Activated CD4-positive, alpha-beta memory T cell treated with anti-CD3 and anti-CD28 coated beads for 36 hours (primary cell): ENCODE results near the gene WDR1. TPM values are rescaled to one million over a fixed set of nuclear protein-coding genes. Genes with fewer than 3 reads are reported as not detected.

Experiments
- CTCF ChIA-PET: fragments of 350-600 bp; sonication (Branson Sonifier 250); formaldehyde crosslinking; loops from one replicate; lab custom pipeline; 2021; ENCODE audit warnings: antibody characterized with exemption, inconsistent platforms; lab: Charles Lee
- POLR2A ChIA-PET: fragments of 350-600 bp; sonication (Branson Sonifier 250); formaldehyde crosslinking; loops from one replicate; lab custom pipeline; 2021; ENCODE audit warnings: antibody characterized with exemption; lab: Charles Lee
- DNase-seq: peaks from one replicate; pipeline ENCODE4 v3.0.0-alpha.2; 2020
- H3K27ac Mint-ChIP-seq: one replicate; pipeline ENCODE4 v1.8.0; 2021; ENCODE audit warnings: mixed read lengths
- H3K27me3 Mint-ChIP-seq: one replicate; pipeline ENCODE4 v1.8.0; 2021; ENCODE audit warnings: mixed read lengths
- H3K36me3 Mint-ChIP-seq: one replicate; pipeline ENCODE4 v1.8.0; 2021; ENCODE audit warnings: mixed read lengths
- H3K4me1 Mint-ChIP-seq: one replicate; pipeline ENCODE4 v1.8.0; 2021; ENCODE audit warnings: low read depth, mixed read lengths
- H3K4me3 Mint-ChIP-seq: one replicate; pipeline ENCODE4 v1.8.0; 2021; ENCODE audit warnings: mild to moderate bottlenecking, mixed read lengths
- H3K9me3 Mint-ChIP-seq: one replicate; pipeline ENCODE4 v1.8.0; 2021; ENCODE audit warnings: mixed read lengths
- intact Hi-C: fragments of 100-400 bp; cut with micrococcal nuclease; formaldehyde crosslinking; loops from one replicate; pipeline ENCODE4 v1.15.1; 2023
- total RNA-seq, 2 experiments: library from RNA; stranded (reverse); gene quantifications; one replicate each; pipeline ENCODE4 v1.2.3, GENCODE V29; 2021

WDR1 gene
- total RNA-seq, 2 experiments from 2014 or later, result 351 to 353 TPM

DNA sequence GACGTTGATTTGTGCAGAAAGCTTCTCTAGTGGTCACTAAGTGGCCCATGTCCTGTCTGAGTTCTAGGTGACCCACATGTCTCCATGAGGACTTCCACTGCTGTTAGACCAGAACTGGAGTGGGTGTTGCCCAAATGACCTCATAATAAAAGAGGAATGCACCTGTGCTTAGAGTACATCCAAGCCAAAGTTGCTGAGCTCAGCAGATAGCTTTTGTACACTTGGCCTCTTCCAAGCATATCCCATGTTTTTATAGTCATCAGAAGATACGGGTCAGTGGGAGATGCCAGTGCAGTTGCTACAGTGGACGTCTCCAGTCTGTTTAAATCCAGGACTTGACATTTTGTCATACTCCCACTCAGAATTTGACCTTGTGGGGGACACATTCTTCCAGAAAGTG lies 37.6 kb upstream of the WDR1 start:
- ChIA-PET CTCF (interaction anchor here (1.3 to 2.8 kb wide), 4 partner anchors 9 to 384 kb away, joined by 3 to 14 read pairs (median 6); no protein-coding TSS in a partner anchor), POLR2A (no interaction called here)
- Mint-ChIP-seq H3K9me3 (no peaks in the 10 kb centered on the region), H3K4me3 (no peak overlapping the region), H3K27ac (no peak overlapping the region), H3K4me1 (peaks cover 4% of the 10 kb centered on the region), H3K36me3 (no peaks in the 10 kb centered on the region), H3K27me3 (no peaks in the 10 kb centered on the region)
- no peak for DNase-seq
- intact Hi-C loops, result no loop called here

GRCh38 chr4:10153161-10153560 lies 36.6 kb upstream of the WDR1 start:
- ChIA-PET CTCF (interaction anchor here (1.2 to 2.8 kb wide), 3 partner anchors 10 to 385 kb away, joined by 3 to 14 read pairs (median 8); no protein-coding TSS in a partner anchor), POLR2A (no interaction called here)
- Mint-ChIP-seq H3K4me3 (no peak overlapping the region), H3K27me3 (no peaks in the 10 kb centered on the region), H3K27ac (no peak overlapping the region), H3K4me1 (peaks cover 4% of the 10 kb centered on the region), H3K36me3 (no peaks in the 10 kb centered on the region), H3K9me3 (no peaks in the 10 kb centered on the region)
- no peak for DNase-seq
- intact Hi-C loops, result no loop called here

- H3K27me3 Mint-ChIP-seq, result no peaks in the 10 kb centered on the region
- intact Hi-C loops, result no loop called here
- POLR2A ChIA-PET, result no interaction called here
Measured at GRCh38 chr4:10151182-10151581, 34.6 kb upstream of the WDR1 start.

GRCh38 chr4:10144966-10145365 lies 28.4 kb upstream of the WDR1 start:
- no peaks in the 10 kb centered on the region for H3K4me1 Mint-ChIP-seq
- no peaks in the 10 kb centered on the region for H3K27me3 Mint-ChIP-seq
- no peak overlapping the region for H3K4me3 Mint-ChIP-seq
- ChIA-PET CTCF (no interaction called here), POLR2A (no interaction called here)
- intact Hi-C loops, result no loop called here
- no peak overlapping the region for H3K27ac Mint-ChIP-seq
- no peaks in the 10 kb centered on the region for H3K9me3 Mint-ChIP-seq
- H3K36me3 Mint-ChIP-seq, result no peaks in the 10 kb centered on the region
- DNase-seq, result no peak

More at GRCh38 chr4:10151182-10151581, 34.6 kb upstream of the WDR1 start:
- DNase-seq, result no peak
- no peaks in the 10 kb centered on the region for H3K4me1 Mint-ChIP-seq
- no peak overlapping the region for H3K27ac Mint-ChIP-seq
- H3K4me3 Mint-ChIP-seq, result no peak overlapping the region
- H3K36me3 Mint-ChIP-seq, result no peaks in the 10 kb centered on the region
- CTCF ChIA-PET, result interaction anchor here (0.6 to 1.5 kb wide), 5 partner anchors 10 to 305 kb away, joined by 3 to 4 read pairs (median 3); no protein-coding TSS in a partner anchor
- no peaks in the 10 kb centered on the region for H3K9me3 Mint-ChIP-seq

DNA sequence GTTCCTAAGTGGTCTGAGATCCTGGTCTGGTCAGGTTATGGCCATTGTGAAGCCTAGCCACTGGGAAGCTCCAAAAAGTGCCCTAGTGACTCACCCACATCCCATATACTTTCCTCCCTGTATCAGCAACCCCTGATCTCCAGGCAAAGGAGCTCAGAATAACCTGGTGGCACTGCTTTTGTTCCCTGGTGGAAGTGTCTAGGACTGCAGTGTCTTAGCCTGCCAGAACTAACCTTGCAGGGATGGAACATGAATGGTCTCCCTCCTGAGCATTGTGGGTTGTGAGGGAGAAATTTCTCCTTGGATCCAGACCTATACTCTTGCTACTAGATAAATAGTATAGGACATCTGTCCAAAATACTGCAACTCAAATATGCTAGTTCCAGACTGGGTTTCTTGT lies 27.9 kb upstream of the WDR1 start:
- Mint-ChIP-seq H3K9me3 (no peaks in the 10 kb centered on the region), H3K27me3 (no peaks in the 10 kb centered on the region), H3K4me1 (no peaks in the 10 kb centered on the region), H3K36me3 (no peaks in the 10 kb centered on the region), H3K27ac (no peak overlapping the region), H3K4me3 (no peak overlapping the region)
- no peak for DNase-seq
- POLR2A ChIA-PET, result no interaction called here
- CTCF ChIA-PET, result interaction anchor here (0.7 to 1.0 kb wide), 3 partner anchors 16 to 404 kb away, joined by 3 to 4 read pairs (median 3); no protein-coding TSS in a partner anchor
- intact Hi-C loops, result no loop called here

DNA sequence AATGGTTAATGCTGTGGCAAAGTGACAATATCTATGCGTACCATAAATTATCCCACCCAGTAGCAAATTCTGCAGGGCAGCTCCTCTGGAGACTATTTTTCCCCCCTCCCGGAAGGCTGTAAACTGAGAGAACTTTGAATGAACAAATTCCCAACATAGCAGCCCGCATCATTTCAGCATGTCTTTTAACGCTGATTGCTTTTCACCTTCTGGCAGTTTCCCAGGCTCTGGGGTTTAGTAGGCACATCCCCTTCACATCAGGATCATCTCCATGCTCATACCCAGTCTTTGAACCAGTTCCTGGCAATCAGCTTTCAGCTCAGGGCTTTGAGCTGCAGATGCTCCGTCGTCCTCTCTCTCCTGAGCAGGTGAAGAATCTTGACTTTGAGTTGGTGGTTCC lies 26.6 kb upstream of the WDR1 start:
- ChIA-PET POLR2A (no interaction called here), CTCF (no interaction called here)
- H3K4me1 Mint-ChIP-seq, result no peaks in the 10 kb centered on the region
- intact Hi-C loops, result no loop called here
- H3K36me3 Mint-ChIP-seq, result no peaks in the 10 kb centered on the region
- no peaks in the 10 kb centered on the region for H3K9me3 Mint-ChIP-seq
- H3K27me3 Mint-ChIP-seq, result no peaks in the 10 kb centered on the region
- no peak for DNase-seq
- H3K27ac Mint-ChIP-seq, result no peak overlapping the region
- no peak overlapping the region for H3K4me3 Mint-ChIP-seq

DNA sequence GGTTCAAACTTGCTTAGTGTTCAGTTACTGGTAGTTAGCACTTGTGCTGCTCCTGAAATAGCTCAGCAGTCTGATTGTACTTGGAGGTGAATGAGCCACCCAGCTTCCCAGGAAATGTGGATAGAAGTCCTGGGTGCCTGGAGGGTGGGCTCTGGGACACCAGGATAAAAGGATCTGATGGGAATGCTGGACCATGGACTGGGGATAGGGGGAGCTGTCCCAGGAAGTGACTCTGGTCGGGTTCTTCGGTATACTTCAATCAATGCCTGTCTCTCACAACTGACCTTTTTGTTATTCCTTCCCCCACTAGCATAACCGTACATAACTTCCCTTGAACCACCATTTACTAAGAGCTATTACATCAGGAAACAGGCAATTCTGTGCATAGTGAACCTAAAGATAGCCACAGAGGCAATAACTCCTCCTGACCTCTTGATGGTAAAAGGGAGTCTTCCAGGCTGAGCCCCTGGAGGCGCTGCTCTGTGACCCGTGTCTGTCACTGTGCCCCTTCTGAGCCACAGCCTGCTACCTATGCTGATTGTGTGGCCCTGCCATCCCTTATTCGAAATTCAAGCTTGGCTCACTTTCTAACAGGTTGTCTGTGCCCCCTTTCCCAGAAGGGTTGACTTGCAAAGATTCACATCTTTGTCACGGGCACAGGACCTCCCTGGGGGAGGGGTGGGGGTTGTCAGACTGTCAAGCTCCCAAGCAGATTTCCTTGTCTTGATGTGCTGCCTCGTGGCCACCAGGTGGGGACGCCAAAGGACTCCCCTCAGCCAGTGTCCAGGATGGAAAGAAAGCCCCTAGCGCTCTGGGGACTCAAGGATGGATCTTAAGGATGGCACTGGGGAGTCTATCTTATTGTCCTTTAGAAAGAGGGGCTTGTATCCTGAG lies 24.5 kb upstream of the WDR1 start:
- intact Hi-C loops, result no loop called here
- Mint-ChIP-seq H3K4me1 (no peaks in the 10 kb centered on the region), H3K4me3 (no peak overlapping the region), H3K27me3 (no peaks in the 10 kb centered on the region), H3K36me3 (no peaks in the 10 kb centered on the region), H3K27ac (no peak overlapping the region), H3K9me3 (no peaks in the 10 kb centered on the region)
- CTCF ChIA-PET, result no interaction called here
- POLR2A ChIA-PET, result no interaction called here
- no peak for DNase-seq

GRCh38 chr4:10139518-10139917 lies 22.9 kb upstream of the WDR1 start:
- Mint-ChIP-seq H3K4me1 (no peaks in the 10 kb centered on the region), H3K36me3 (no peaks in the 10 kb centered on the region), H3K27ac (no peak overlapping the region), H3K27me3 (no peaks in the 10 kb centered on the region), H3K9me3 (no peaks in the 10 kb centered on the region), H3K4me3 (no peak overlapping the region)
- CTCF ChIA-PET, result no interaction called here
- intact Hi-C loops, result no loop called here
- no peak for DNase-seq
- POLR2A ChIA-PET, result no interaction called here

GRCh38 chr4:10135260-10135659 lies 18.7 kb upstream of the WDR1 start:
- POLR2A ChIA-PET, result no interaction called here
- no peak overlapping the region for H3K27ac Mint-ChIP-seq
- no peaks in the 10 kb centered on the region for H3K9me3 Mint-ChIP-seq
- no peak overlapping the region for H3K4me3 Mint-ChIP-seq
- H3K27me3 Mint-ChIP-seq, result no peaks in the 10 kb centered on the region
- intact Hi-C loops, result no loop called here
- no peaks in the 10 kb centered on the region for H3K4me1 Mint-ChIP-seq
- DNase-seq, result no peak
- H3K36me3 Mint-ChIP-seq, result no peaks in the 10 kb centered on the region
- CTCF ChIA-PET, result no interaction called here

GRCh38 chr4:10134141-10134540 lies 17.5 kb upstream of the WDR1 start:
- Mint-ChIP-seq H3K36me3 (no peaks in the 10 kb centered on the region), H3K27me3 (no peaks in the 10 kb centered on the region), H3K4me1 (no peaks in the 10 kb centered on the region), H3K4me3 (no peak overlapping the region), H3K27ac (no peak overlapping the region), H3K9me3 (no peaks in the 10 kb centered on the region)
- ChIA-PET CTCF (no interaction called here), POLR2A (no interaction called here)
- DNase-seq, result no peak
- intact Hi-C loops, result no loop called here

- Mint-ChIP-seq H3K4me3 (no peak overlapping the region), H3K9me3 (no peaks in the 10 kb centered on the region), H3K4me1 (no peaks in the 10 kb centered on the region), H3K27me3 (no peaks in the 10 kb centered on the region), H3K36me3 (no peaks in the 10 kb centered on the region), H3K27ac (no peak overlapping the region)
- CTCF ChIA-PET, result no interaction called here
- intact Hi-C loops, result no loop called here
- DNase-seq, result no peak
- POLR2A ChIA-PET, result interaction anchor here (0.9 kb wide), 1 partner anchor 16 kb away, joined by 3 read pairs; no protein-coding TSS in a partner anchor
Measured at GRCh38 chr4:10131202-10131601, 14.6 kb upstream of the WDR1 start.

GRCh38 chr4:10130178-10130888 lies 13.7 kb upstream of the WDR1 start:
- no peak for DNase-seq
- intact Hi-C loops, result no loop called here
- POLR2A ChIA-PET, result interaction anchor here (0.7 to 0.9 kb wide), 2 partner anchors 13 to 15 kb away, joined by 3 read pairs; no protein-coding TSS in a partner anchor
- Mint-ChIP-seq H3K4me1 (no peaks in the 10 kb centered on the region), H3K9me3 (no peaks in the 10 kb centered on the region), H3K36me3 (no peaks in the 10 kb centered on the region), H3K27me3 (no peaks in the 10 kb centered on the region), H3K4me3 (no peak overlapping the region), H3K27ac (no peak overlapping the region)
- CTCF ChIA-PET, result no interaction called here
